Sigmoid colon (tissue), 3 donors: ENCODE measurements around the gene NT5C3A.

Experiments
- POLR2A ChIP-seq, 2 donors: fragments of 450-650 bp; IDR thresholded peaks; one replicate each; pipeline ENCODE4 v1.6.1; 2016; ENCODE audit warnings: antibody characterized with exemption in 2 of 2, mild to moderate bottlenecking in 2 of 2, moderate library complexity in 2 of 2
- TF ChIP-seq, protein P1 (sequence below), 4 experiments: fragments of 450-650 bp in 3 of 4; fragments of 200-600 bp in 1 of 4; IDR thresholded peaks; one replicate each; pipeline ENCODE4 v1.5.1; 2016 to 2019; ENCODE audit warnings: antibody characterized with exemption in 4 of 4, mild to moderate bottlenecking in 3 of 4, moderate library complexity in 2 of 4

DNA sequence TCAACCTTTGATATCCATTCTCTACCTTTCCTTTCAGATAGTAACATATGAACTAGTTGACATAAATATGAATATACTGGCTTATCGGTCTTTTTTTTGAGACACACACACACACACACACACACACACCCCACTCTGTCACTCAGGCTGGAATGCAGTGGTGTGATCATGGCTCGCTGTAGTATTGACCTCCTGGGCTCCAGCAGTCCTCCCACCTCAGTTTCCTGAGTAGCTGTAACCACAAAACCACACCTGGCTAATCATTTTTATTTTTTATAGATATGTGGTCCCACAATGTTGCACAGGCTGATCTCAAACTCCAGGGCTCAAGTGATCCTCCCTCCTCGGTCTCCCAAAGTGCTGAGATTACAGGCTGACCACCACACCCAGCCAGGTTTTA lies 14.2 kb upstream of the NT5C3A start:
- TF ChIP-seq POLR2A (IDR thresholded peaks at IDR 0.05), result no peak
- TF ChIP-seq, protein P1, sequence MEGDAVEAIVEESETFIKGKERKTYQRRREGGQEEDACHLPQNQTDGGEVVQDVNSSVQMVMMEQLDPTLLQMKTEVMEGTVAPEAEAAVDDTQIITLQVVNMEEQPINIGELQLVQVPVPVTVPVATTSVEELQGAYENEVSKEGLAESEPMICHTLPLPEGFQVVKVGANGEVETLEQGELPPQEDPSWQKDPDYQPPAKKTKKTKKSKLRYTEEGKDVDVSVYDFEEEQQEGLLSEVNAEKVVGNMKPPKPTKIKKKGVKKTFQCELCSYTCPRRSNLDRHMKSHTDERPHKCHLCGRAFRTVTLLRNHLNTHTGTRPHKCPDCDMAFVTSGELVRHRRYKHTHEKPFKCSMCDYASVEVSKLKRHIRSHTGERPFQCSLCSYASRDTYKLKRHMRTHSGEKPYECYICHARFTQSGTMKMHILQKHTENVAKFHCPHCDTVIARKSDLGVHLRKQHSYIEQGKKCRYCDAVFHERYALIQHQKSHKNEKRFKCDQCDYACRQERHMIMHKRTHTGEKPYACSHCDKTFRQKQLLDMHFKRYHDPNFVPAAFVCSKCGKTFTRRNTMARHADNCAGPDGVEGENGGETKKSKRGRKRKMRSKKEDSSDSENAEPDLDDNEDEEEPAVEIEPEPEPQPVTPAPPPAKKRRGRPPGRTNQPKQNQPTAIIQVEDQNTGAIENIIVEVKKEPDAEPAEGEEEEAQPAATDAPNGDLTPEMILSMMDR (IDR thresholded peaks at IDR 0.05), result no peak
